HuH-7 (cell line): Measurements from ENCODE around the gene FEZ2.
"Not testable (repeated sequence)": the region's sequence is repeated elsewhere in the genome, so short reads cannot be mapped to it uniquely, and the experiment has no call there.

ENCODE experiments used
- DNase-seq: peaks from one replicate; pipeline ENCODE4 v3.0.0; 2011; ENCODE audit warnings: low spot score

The FEZ2 gene, protein sequence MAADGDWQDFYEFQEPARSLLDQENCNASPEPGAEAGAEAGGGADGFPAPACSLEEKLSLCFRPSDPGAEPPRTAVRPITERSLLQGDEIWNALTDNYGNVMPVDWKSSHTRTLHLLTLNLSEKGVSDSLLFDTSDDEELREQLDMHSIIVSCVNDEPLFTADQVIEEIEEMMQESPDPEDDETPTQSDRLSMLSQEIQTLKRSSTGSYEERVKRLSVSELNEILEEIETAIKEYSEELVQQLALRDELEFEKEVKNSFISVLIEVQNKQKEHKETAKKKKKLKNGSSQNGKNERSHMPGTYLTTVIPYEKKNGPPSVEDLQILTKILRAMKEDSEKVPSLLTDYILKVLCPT

DNA sequence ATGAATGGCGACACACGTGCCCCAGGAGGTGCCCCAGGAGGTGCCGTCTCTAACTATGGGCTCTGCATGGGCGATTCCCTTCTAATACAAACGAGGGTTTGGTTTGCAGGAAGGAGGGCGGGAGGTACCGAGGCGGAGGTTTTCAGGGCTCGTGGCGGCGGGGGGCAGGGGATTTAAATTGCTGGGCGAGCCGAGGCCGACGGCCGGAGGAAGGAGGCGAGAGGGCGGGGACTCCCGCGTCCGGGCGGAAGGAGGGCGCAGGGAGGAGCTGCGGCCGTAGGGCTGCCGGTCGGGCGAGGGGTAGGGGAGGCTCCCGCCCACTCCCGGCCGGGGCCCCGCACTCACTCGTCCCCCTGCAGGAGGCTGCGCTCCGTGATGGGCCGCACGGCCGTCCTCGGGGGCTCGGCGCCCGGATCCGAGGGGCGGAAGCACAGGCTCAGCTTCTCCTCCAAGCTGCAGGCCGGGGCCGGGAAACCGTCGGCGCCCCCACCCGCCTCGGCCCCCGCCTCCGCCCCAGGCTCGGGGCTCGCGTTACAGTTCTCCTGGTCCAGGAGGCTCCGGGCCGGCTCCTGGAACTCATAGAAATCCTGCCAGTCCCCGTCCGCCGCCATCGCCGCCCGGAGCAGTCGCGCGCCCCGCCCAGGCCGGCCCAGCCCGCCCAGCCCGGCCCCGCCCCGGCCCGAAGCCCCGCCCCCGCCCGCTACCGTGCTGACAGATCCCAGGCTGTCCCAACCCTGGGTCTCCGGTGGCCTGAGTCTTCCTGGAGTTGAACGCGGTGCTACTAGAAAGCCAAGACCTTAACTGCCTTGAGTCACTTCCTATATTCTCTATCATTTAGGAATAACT lies at the start of gene FEZ2:
Gene FEZ2, minus strand, starts transcription at position 637 of the 846 bp plus-strand sequence. Its CDS starts 26 bp downstream, at position 611.
- DNase-seq = peak; percentile 71

DNA sequence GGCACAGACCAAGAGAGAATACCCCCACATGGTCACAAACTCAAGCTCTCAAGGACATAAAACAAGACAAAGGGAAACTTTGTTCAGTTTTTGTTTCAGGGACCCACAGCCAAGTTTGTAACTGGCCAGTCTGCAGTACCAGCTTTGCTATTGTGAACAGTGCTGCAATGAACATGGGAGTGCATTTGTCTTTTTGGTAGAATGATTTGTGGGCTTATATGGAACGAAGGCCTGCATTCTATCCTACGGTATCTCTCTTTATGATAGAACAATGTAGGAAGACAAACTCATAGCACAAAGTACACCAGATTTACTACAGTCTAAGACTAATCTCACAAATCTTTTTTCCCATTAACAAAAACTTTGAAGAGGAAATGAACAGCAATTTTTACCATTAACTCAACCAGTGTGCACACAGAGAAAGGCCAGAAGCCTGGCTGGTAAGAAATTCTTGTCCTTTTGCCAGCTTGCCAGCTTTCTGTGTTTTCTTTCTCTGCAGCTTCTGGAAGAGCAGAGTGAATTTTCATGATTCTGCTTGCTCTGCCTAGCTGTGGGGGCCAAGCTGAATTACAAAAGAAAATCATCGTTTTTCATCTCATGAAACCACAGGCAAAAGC lies 37.1 kb upstream of the FEZ2 start:
- no peak for DNase-seq

DNA sequence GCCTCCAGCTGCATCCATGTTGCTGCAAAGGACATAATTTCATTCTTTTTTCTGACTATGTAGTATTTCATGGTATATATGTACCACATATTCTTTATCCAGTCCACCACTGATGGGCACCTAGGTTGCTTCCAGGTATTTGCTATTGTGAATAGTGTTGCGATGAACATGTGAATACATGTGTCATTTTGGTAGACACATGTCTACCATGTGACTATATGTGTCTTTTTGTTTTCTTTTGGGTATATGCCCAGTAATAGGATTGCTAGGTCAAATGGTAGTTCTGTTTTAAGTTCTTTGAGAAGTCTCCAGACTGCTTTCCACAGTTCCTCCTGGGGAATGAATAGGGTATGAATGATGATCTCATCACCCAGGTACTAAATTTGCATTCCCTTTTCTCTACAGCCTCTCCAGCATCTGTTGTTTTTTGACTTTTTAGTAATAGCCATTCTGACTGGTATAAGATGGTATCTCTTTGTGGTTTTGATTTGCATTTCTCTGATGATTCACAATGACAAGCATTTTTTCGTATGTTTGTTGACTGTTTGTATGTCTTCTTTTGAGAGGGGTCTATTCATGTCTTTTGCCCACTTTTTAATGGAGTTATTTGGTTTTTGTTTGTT lies 35.6 kb upstream of the FEZ2 start:
- DNase-seq = no peak

DNA sequence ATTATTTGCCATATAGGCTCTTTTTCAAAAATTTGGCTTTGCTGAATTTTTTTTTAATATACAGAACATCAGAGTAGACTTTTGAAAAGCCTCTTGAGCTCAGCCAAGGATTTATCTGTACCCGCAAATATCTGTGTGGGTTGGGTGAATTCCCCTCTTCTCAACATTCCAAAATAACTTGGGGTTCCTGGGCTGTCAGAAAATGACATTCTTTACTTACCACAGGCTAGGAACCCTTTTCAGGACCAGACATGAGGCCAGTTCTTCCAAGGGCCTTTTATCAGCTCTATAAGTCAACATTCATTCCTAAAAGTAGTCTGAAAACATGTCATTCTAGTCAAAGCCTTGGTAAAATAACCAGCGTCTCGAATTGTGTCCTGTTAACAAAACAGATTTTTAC lies 28.8 kb upstream of the FEZ2 start:
- DNase-seq = no peak

DNA sequence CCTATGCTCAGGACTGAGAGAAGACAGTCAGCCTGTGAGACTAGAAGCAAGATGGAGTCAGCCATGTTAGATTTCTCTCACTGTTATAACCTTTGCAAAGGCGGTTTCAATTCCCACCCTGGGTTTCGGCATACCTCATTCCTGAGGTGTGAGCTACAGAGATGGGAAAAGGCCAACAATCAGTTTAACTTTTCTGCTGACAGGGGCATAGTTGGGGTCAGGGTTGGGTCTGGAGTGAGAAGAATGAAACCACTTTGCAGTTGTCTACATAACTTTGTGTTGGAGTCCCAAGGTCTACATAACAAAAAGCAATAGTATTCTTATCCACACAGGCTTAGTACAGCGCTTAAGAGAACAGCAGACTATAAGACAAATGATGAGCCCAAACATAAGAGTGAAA lies 28.1 kb upstream of the FEZ2 start:
- no peak for DNase-seq

DNA sequence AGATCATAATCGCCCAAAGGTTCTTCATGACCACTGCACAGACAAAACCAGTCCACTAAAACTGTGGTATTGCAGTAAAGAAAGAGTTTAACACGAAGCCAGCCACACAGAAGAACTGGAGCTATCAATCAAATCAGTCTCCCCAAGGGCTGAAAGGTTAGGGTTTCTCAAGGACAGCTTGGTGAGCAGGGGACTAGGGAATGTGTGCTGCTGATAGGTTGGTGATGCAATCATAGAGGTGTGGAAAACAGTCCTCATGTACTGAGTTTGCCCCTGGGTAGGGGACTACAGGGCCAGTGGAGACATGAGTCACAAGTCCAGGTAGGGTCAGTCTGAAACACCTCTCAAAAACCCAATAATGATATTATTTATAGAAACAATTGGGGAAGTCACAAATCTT lies 27.3 kb upstream of the FEZ2 start:
- no peak for DNase-seq

DNA sequence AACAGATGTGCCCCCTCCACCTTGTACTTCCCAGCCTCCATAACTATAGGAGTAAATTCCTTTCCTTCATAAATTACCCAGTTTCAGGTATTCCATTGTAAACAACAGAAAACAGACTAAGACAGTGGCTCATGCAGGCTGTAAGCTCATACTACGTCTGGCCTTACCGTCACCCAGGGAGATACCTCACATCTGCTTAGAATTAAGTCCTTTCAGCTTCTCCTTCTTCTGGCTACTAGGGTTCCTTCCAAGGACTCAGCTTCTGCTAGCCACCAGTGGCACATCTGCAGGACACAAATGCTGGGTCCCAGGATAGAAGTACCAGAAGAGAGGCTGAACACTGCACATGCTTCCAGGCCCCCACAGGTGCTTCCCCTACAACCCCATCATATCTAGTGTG lies 22.4 kb upstream of the FEZ2 start:
- DNase-seq = no peak

DNA sequence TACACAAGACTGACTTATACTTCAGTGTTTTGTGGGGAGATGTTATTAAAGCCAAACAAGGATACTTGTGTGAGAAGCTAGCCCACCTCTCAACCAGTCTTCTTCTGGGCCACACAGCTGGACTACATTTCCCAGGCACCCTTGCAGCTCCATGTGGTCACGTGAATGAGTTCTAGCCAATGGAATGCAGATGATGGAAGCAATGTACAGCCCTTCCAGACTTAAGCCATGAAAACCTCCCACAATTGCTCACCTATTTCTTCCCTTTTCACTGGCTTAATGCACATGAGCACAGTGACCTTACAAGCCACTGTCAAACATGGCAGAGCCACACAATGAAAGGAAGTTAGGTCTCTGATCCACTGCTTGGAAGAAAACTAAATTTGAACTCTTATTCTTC lies 20.4 kb upstream of the FEZ2 start:
- DNase-seq = peak; percentile 31

DNA sequence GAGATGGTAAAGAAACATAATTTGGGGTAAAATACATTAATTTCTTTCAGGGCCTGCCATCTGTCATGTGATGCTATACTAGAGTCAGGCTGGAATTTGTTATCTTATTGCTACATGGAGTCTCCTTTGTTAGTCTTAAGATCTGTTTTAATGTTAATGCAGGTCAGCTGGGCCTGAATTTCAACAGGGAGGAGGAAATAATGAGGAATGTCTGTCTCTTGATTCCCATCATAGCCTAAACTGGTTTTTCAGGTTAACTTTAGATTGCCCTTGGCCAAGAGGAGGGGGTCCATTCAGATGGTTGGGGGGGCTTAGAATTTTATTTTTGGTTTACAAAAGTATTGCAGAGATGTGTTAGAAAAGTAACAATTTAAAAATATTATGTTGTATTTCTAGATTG lies 19.0 kb upstream of the FEZ2 start:
- DNase-seq = no peak

DNA sequence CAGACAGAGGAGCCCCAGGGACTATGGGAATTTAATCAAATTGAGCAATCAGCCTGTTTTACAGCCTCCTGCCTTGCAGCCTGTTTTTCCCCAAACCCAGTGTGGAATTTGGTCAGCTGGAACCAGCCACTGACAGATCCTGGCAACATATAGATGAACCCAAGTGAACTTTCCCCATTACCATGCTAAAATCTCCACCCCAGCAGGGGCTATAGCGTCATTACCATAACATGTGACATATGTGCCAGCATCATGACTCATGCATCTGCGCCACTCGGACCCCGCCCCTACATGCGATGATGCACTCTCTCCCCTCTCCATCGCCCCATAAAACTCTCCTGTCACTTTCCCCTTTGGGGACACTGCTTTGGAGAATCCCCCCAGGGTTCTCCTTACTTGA lies 17.3 kb upstream of the FEZ2 start:
- DNase-seq = no peak

DNA sequence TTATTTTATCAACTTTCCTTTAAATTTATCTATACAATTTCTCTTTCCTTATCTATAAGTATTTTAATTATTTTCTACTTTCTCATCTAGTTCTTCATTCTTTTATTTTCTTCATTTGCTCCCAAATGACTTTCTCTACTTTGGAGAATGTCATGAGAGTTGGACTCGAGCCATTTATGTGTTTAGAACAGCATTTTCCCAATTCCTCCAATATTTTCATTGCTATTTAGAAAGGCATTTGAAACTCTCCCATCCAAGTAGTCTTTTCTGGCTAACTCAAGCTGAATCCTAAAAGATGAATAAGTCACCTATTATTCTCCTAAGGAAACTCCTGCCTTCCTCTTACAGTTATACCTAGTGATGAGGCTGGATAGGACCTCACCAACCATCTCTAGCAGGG lies 15.8 kb upstream of the FEZ2 start:
- no peak for DNase-seq

DNA sequence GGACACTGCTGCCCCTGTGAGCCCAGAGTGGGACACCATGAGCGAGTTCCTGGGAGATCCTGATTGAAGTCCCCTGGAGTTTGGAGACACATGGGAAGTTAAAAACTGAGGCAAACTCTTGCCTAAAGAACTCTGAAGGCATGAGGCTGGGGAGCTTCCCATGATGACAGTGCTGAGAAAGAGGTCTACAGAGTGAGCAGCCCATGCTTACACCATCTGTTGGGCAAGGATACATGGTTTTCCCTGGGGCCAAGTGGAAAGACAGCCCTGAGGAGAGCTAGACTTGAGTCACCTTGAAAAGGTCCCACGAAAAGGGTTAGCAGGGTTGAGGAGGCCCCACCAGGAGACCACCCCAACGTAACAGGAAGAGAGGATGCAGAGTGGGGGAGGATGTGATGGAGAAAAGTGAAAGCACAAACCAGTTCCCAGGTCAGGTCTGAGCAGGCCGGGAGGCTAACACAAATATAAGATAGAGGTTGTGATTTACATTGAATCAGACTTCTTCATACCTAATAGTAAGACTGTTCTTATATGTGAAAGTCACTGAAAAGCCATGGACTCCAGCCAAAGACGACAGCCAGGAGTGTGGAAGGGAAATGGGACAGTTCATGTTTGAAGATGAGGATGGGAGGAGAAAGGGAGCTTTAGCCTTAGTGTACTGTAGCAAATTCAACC lies 13.5 kb upstream of the FEZ2 start:
- no peak for DNase-seq

DNA sequence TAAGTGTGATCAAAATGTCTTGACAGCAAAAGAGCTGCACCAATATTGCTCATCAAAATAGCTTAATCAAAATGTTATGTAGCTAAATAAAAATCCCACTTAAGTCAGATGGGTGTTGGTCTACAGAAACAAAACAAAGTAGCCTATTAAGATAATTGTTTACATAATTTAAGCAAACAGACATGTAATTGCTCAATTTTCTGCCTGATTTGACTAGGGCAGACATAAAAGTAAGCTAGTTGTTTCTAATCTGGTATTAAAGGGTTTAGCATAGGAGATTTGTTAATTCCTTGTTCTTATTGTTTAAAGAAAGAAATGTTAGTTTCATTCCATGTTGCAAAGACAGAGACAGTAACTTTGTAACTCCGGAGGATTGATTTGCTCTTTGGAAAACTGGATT lies 11.5 kb upstream of the FEZ2 start:
- no peak for DNase-seq

DNA sequence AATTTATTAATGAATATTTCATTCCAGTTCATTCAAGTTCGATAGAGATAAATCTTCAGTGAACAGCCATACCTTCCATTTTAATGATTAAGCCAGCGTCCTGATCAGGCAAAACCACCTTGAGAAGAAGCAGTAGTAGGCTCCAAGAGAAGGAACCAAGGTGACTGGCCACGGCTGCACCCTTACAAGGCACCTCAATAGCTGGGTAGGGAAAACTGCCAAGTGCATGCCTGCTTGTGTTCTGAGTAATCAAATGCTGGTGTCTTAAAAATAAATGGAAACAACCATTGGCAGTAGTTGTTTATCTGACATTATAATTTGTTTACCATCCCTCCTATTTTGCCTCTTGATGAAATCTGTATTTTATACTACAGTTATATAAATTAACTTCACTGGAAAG lies 10.0 kb upstream of the FEZ2 start:
- DNase-seq = no peak

DNA sequence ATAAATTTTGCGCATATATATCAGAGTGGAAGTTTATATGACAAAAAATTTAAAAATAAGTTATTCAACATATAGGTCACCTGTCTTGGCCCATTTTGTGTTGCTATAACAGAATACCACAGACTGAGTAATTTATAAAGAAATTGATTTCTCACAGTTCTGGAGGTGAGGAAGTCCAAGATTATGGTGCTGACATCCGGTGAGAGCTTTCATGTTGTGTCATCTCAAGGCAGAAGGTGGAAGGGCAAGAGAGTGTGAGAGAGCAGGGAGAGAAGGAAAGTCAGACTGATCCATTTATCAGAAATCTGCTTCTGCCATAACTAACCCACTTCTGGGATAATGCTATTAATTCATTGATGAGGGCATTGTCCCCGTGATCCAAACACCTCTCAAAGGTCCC lies 9.0 kb upstream of the FEZ2 start:
- no peak for DNase-seq

DNA sequence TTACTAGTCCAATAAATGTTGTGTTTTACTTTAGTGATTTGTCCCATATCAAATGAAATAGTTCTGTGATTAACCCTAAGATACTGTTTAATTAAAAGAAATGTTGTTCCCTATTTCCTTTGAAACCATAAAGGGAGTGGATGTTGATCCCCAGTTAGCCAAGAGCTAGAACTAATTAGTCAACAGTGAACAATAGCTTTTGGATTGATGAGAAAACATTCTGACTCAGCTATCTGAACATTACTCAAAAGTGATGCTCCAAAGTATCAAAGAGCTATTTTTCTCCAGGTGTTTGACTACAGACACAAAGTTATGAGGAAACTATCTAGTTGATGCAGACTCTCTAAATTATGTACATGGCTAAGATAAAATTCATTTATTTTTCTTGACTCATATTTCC lies 7.3 kb upstream of the FEZ2 start:
- no peak for DNase-seq

DNA sequence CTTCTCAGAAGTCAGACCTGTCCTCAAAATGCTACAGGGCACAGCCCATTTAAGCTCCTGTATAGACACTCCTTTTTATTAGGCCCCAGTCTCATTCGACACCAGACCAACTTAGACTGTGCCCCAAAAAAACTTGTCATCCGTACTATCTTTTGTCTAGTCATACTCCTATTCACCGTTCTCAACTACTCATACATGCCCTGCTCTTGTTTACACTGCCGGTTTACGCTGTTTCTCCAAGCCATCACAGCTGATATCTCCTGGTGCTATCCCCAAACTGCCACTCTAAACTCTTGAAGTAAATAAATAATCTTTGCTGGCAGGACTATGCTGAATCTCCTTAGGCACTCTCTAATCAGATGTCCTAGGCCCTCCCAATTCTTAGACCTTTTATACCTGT lies 5.7 kb upstream of the FEZ2 start:
- not testable (repeated sequence) for DNase-seq

DNA sequence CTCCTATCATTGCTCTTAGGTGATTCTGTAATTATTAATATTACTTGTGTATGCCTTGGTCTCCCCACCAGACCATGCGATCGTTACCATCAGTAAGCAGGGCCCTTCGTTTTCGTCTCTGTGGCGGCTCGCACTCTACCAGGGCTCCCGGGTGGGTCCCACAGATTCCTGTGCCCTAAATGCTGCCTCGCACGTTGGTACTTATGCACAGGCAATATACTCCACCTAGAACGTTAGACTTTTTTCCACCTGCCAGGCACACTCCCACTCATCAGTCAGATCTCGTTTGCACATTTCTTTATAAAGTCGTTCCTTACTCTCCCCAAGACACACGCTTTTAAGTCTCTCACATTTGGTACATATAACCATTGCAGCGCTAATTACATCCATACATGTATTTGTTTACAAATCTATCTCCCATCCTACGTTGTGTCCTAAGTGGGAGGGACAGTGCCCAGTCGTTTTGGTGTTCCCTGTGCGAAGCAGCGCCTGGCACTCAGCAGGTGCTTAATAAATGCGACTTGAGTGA lies 901 bp downstream of the FEZ2 start:
- no peak for DNase-seq

DNA sequence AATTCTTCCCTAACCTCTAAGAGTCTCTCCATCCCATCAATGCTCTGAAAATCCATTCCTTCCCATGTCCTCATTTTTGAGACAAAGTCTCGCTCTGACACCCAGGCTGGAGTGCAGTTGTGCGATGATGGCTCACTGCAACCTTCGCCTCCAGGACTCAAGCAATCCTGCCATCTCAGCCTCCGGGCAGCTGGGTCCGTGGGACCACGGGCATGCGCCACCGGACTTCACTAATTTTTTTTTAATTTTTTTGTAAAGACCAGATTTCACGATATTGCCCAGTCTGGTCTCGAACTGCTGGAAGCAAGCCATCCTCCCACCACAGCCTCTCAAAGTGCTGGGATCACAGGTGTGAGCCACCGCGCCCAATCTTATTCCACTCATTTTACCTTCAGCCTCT lies 1.6 kb downstream of the FEZ2 start:
- DNase-seq = no peak

DNA sequence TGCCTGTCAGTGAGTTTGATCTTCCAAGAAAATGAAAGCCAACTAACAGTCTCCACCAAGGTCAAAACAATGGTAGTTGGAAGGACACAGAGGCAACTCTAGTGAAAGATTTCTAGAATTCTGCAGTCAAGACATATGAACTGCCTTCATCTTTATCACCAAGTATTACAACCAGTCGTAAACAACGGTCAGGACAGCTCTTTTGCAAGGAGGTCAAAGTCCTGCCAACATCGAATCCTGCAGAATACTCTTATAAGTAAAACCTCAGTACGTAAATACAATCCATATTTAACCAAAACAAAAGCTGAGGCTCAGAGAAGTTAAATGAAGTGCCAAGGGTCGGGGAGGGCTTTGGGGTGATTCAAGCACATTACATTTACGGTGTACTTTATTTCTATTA lies 3.1 kb downstream of the FEZ2 start:
- DNase-seq = peak; percentile 10

DNA sequence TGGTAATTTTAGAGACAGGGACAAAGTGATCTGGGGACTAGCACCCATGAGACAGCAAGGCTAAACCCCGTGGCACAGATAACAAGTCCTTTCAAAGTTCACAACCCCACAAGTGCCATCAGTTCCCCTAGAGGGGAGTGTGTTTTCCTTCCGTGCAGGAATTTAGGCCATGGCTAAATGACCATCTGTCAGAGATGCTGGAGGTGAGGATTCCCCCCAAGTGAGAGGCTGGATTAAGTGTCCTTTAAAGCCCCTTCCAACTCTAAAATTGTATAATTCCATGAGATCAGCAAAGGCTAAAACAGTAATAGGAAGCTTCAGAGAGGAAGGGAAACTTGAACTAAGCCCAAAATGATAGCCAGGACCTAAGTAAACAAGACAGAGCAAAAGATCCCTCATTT lies 8.7 kb downstream of the FEZ2 start:
- DNase-seq = no peak

DNA sequence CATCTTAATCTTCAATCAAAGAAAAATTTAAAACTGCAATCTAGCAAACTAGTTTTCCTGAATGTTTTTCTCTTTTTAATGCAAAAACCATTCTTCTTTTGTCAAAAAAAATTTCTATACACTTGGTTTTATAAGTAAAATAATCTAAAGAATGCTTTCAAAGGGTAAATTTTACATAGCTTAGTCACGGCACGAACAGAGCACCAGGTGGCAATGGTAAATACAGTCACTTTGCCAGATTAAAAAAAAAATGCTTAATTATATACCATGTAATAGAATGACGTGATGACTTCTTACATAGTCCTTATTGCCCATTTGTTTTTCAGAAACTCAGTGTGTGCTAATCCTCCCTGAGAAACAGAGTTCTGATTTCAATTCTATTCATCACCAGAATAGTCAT lies 10.4 kb downstream of the FEZ2 start:
- DNase-seq = no peak
